Erythroblast (primary cell): Measurements from ENCODE around the gene SPAAR.

ENCODE experiments used
- DNase-seq, 2 experiments: peaks; one replicate each; lab custom pipeline; 2025; lab: John Stamatoyannopoulos, UW
- GATA1 ChIP-seq: IDR thresholded peaks from 2 replicates; pipeline ENCODE4 v1.6.1; 2011; ENCODE audit warnings: low read depth, mild to moderate bottlenecking, control low read depth, low read length, moderate library complexity
- POLR2A ChIP-seq: IDR thresholded peaks from 2 replicates; pipeline ENCODE4 v1.6.1; 2011; ENCODE audit warnings: mild to moderate bottlenecking, low read length

Gene SPAAR

DNA sequence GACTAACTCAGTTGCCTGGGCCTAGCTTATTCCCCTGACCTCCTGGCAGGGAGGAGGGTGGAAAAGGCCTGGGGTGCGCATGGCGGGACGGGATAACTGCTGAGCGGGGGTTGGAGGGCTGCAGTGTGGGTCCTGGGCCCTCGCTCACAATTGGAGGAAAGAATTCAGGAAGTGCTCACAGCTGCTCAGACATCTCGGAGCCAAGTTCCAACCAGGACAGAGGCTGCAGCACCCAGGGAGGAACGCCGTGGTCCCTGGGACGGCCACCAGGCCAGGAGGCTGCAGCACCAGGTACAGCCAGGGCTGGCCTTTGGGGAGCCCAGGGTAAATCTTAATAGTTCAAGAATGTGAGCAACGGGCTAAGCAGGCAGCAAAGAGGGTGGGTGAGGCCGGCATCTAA is at the start of gene SPAAR:
SPAAR (plus strand) TSS at position 217 of the 400 bp plus-strand sequence. CDS start 974 bp downstream, outside the sequence.
- DNase-seq = no peak
- TF ChIP-seq POLR2A (no peak), GATA1 (no peak)

DNA sequence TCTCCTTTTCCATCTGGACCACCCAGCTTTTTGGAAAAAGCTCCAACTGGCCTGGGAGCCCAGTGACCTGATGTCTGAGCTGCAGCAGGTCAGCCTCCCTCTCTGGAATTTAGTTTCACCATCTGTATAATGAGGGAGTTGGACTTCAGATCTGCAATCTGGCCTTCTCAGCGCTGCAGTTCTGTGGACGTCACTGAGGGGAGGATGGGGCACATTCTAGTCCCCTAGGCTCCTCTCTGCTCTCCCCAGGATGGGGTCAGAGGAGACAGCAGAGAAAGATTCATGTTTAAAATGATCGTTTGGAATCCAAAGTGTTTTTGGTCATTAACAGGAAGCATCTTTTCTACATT is 49.3 kb upstream of the SPAAR start:
- DNase-seq = no peak
- TF ChIP-seq GATA1 (no peak), POLR2A (no peak)

DNA sequence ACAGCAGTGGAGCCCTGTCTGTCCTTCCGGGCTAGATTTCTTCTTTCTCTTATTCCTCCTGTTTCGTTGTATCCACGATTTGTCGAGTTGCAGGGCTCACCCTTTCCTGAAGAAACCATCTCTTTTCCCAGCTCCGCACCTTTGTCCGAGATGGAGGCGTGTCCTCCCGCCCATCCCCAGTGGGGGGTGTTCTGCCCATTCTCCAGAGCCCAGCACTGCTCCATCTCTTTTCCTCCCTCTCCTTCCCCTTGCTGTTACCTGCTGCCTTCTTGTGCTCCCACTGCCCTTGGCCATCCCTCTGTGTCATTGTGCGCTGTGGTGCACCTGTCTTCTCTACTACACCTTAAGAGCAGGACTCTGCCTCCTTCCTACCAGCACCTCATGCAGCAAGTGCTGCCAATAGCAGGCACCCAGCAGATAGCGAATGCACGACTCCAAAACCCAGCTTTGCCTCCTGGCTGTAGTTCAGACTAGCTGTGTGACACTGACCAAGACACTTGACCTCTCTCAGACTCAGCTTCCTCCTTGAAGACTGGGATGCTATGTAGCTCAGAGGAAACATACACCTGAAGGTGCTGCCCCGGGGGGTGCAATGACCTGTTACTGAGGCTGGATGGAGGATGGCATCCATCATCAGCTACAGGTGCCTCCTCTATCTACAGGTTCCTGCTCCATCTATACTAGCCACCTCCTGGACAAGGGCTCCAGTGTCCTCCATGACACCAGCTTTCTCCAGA is 48.0 kb upstream of the SPAAR start:
- TF ChIP-seq POLR2A (no peak), GATA1 (no peak)
- no peak for DNase-seq

GRCh38 chr9:35862328-35862727 is 47.0 kb upstream of the SPAAR start:
- DNase-seq = no peak
- TF ChIP-seq GATA1 = no peak
- no peak for TF ChIP-seq POLR2A

DNA sequence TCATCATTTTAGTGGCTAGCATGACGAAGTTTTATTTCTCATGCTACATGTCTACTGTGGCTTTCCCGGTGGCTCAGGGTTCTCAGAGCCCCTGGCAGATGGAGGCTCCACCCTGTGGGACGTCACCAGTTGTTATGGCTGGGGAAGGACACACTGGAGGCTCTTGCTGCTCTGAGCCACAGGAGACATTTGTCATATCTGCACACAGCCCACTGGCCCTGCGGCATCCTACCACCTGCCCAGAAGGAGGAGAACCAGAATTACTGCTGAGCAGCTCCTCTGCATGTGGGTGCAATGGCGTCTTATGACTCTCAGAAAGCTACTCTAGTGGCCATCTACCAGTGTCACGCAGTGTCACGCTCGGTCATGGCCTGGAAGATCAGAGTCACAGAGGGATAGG is 45.7 kb upstream of the SPAAR start:
- TF ChIP-seq POLR2A (no peak), GATA1 (no peak)
- no peak for DNase-seq

DNA sequence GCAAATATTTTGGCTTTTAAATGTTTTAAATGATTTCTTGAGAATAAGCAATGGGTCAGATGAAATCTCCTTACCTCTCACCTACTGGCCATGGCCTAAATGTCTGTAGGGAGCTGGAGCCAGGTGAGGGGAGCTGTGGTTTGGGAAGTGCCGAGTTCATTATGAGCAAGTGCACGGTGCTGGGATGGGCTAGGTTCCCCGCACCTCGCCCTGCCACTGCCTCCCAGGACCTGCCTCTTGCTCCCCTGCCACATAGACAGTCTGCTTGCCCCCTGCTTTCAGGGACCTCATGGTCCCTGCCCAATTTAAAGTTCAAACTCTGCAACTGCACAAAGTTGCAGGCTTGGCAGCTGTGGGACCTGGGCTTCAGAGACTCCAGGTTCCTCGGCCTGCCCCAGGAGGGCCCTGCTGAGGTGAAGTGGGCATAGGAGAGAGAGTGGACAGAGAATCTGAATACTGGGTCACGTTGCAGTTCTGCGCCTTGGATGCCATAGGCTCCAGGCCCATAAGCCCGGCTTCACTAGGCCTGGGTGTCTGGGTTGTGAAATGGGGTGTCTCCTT is 44.5 kb upstream of the SPAAR start:
- TF ChIP-seq POLR2A (no peak), GATA1 (no peak)
- DNase-seq = no peak

DNA sequence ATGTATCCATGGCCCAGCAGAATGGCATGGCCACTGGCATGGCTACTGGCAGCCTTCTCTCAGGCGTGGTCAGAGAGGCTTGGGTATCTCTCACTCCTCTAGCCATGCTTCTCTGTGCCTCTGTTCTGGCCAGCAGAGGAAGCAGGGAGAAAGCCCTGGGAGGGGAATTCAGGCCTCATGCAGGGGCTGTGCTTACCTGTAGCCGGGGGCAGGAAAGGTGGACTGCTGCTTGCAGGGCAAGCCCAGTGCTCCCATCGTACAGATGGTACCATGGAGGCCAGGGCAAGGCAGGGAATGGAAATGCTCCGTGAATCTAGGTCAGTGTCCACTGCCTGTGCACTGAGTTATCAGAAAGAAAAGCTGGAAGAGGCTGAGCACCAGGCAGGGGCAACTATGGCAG is 41.8 kb upstream of the SPAAR start:
- TF ChIP-seq POLR2A = no peak
- no peak for TF ChIP-seq GATA1
- DNase-seq = no peak

GRCh38 chr9:35868933-35869332 is 40.4 kb upstream of the SPAAR start:
- no peak for TF ChIP-seq POLR2A
- no peak for TF ChIP-seq GATA1
- no peak for DNase-seq

DNA sequence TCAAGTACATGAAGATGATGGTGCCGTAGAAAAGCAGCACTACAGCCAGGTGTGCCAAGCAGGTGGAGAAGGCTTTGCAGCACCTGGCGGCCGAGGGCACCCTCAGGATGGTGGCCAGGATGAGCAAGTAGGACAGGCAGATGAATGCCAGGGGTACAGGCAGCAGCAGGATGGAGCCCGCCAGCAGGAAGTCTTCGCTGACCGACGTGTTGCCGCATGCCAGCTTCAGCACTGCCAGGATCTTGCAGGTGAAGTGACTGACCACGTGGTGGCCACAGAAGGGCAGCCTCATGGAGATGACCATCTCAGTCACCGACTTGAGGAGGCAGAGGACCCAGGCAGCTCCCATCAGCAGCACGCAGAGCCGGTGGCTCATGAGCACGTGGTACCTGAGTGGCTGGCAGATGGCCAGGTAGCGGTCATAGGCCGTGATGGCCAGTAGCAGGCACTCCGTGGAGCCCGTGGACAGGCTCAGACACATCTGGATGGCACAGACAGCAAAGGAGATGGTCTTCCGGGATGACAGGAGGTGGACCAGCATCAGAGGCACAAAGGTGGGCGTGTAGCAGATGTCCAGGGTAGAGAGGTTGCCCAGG is 39.6 kb upstream of the SPAAR start:
- no peak for DNase-seq
- no peak for TF ChIP-seq POLR2A
- TF ChIP-seq GATA1 = no peak

DNA sequence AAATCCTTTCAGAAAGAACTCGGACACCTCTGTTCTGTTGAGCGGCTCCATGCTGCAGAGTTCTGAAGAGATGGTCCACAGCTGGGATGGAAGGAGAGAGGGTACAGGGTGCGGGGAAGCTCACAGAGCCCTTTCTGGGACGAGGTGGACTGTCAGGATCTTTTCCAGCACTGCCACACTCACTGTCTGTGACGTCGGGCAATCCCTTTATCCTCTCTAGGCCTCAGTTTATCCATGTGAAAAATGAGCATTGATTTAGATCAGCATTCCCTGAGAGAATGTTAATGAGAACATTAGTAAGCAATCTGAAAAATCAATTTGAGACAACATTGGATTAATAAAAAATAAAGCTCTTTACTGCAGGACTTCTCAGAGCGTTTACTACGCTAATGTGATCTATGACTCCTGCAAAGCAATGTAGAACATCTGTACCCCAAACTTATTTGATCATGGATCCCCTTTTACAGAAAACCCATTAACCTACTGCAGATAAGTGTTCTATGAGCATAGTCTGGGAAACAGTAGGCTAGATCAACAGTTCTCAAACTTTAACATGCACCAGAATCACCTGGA is 38.9 kb upstream of the SPAAR start, which contains the start of gene OR13J1:
OR13J1 (minus strand) TSS at position 51 of the 573 bp plus-strand sequence; CDS start at position 51, 0 bp downstream.
- DNase-seq = no peak

GRCh38 chr9:35871545-35871944 is 37.7 kb upstream of the SPAAR start:
- TF ChIP-seq POLR2A = no peak
- TF ChIP-seq GATA1 = no peak
- DNase-seq = no peak

More for the DNA sequence above, 38.9 kb upstream of the SPAAR start, which contains the start of gene OR13J1:
- TF ChIP-seq GATA1 = no peak
- TF ChIP-seq POLR2A = no peak

DNA sequence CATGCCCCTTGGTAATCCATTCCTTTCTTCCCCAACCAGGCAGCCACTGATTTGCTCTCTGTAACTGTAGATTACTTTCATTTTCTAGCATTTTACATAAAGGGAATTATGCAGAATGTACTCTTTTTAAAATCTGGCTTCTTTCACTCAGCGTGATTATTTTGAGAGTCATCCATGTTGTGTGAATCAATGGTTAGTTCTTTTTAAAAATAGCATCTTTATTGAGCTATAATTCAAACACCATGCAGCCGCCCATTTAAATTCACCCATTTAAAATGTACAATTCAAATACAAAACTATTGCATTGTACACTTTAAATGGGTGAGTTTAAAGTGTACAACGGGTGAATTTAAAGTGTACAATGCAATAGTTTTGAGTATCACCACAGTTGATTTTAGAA is 36.8 kb upstream of the SPAAR start:
- no peak for DNase-seq
- TF ChIP-seq POLR2A (no peak), GATA1 (no peak)

DNA sequence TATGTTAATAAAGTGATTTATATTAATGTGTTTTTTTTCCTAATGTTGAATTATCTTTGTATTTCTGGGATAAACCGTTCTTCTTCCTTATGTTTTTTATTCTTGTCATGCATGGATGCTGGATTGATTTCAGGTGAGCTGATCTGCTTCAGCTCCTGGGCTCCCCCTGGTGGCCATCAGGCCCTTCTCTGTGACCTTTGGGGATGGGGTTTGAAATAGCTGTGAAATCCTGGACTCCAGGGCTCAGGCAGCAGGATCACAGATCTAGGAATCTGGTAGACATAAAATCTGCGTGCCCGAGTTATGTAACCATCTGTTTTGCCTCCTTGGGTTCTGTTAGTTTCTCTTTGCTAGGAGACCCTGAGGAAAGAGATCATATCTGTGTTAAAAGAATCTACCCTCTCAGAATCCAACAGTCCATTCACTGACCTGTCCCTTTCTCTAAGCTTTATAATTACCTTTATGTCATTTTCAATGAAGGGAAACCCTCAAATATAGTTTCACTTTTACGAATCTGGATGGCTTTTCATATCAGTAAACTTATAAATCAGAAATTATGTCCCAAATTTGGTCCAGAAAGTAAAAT is 26.9 kb upstream of the SPAAR start:
- TF ChIP-seq GATA1 (no peak), POLR2A (no peak)
- peak; percentile 61 to 86 for DNase-seq
